Activated CD4-positive, alpha-beta T cell treated with anti-CD3 and anti-CD28 coated beads for 48 hours (primary cell): ENCODE results near the gene C10orf62.
A peak's percentile ranks its signal among the peaks of the same experiment; 100 is the strongest.
"Not testable (repeated sequence)": the region's sequence is repeated elsewhere in the genome, so short reads cannot be mapped to it uniquely, and the experiment has no call there.

Source experiments
- DNase-seq: peaks from one replicate; pipeline ENCODE4 v3.0.0-alpha.2; 2020

The C10orf62 gene

GRCh38 chr10:97632949-97633884 is 43.7 kb downstream of the C10orf62 start, which contains the start of gene MORN4:
TSS of gene MORN4 (minus strand) at chr10:97633500. CDS start at chr10:97619653, 13,847 bp downstream.
- DNase-seq, result peak; percentile 93

- peak; percentile 41 for DNase-seq
These were observed 44.4 kb downstream of the C10orf62 start for GRCh38 chr10:97633921-97634320.

- DNase-seq, result no peak
These were observed 46.1 kb downstream of the C10orf62 start for GRCh38 chr10:97635577-97635976.

- not testable (repeated sequence) for DNase-seq
These were observed 49.6 kb downstream of the C10orf62 start for GRCh38 chr10:97639090-97639489.

- peak; percentile 100 for DNase-seq
These were observed 50.8 kb downstream of the C10orf62 start, which contains the start of gene PI4K2A for GRCh38 chr10:97640174-97640867. TSS of gene PI4K2A (plus strand) at chr10:97640671. CDS start at chr10:97640743, 72 bp downstream.
